ENCODE data around the gene SPDYE9.
"Not testable (repeated sequence)": the region's sequence is repeated elsewhere in the genome, so short reads cannot be mapped to it uniquely, and the experiment has no call there.

SPDYE9 gene

GRCh38 chr7:73085938-73086337, at the start of gene SPDYE9:
Gene SPDYE9, minus strand, starts transcription at chr7:73086038. Its CDS starts 1,800 bp downstream, at chr7:73084238.
- not testable (repeated sequence) for DNase-seq (ENCODE audit: low read depth in 2 of 2, low spot score in 1 of 2)

GRCh38 chr7:73134866-73135265, 49.0 kb upstream of the SPDYE9 start:
- DNase-seq (ENCODE audit: low read depth in 2 of 2, low spot score in 1 of 2) = not testable (repeated sequence)

- DNase-seq (ENCODE audit: low read depth in 2 of 2, low spot score in 1 of 2) = not testable (repeated sequence)
Measured at GRCh38 chr7:73132651-73133217, 46.9 kb upstream of the SPDYE9 start.

GRCh38 chr7:73130612-73131011, 44.8 kb upstream of the SPDYE9 start:
- not testable (repeated sequence) for DNase-seq (ENCODE audit: low read depth in 2 of 2, low spot score in 1 of 2)

GRCh38 chr7:73124126-73124525, 38.3 kb upstream of the SPDYE9 start:
- DNase-seq (ENCODE audit: low read depth in 2 of 2, low spot score in 1 of 2) = not testable (repeated sequence)

GRCh38 chr7:73122778-73123447, 37.1 kb upstream of the SPDYE9 start:
- not testable (repeated sequence) for DNase-seq (ENCODE audit: low read depth in 2 of 2, low spot score in 1 of 2)

- DNase-seq (ENCODE audit: low read depth in 2 of 2, low spot score in 1 of 2) = not testable (repeated sequence)
Measured at GRCh38 chr7:73118155-73118554, 32.3 kb upstream of the SPDYE9 start.

- DNase-seq (ENCODE audit: low read depth in 2 of 2, low spot score in 1 of 2) = not testable (repeated sequence)
Measured at GRCh38 chr7:73057811-73058210, 28.0 kb downstream of the SPDYE9 start, which contains the start of gene SPDYE11. Gene SPDYE11, minus strand, starts transcription at chr7:73057911. Its CDS starts 1,800 bp downstream, at chr7:73056111.

- DNase-seq (ENCODE audit: low read depth in 2 of 2, low spot score in 1 of 2) = not testable (repeated sequence)
Measured at GRCh38 chr7:73029666-73030065, 56.2 kb downstream of the SPDYE9 start, which contains the start of gene SPDYE8. Gene SPDYE8, minus strand, starts transcription at chr7:73029766. Its CDS starts 1,800 bp downstream, at chr7:73027966.
